Measurements from ENCODE around the gene RAB39B. TPM values are rescaled to one million over a fixed set of nuclear protein-coding genes. Genes with fewer than 3 reads are reported as not detected.

Gene RAB39B
- total RNA-seq, result under 1 TPM in 1 of 4 donors, not detected in 3; 0.13 TPM

- ATAC-seq, result no peak
- no peaks in the 10 kb centered on the region for H3K36me3 ChIP-seq
- peak in 1 of 2 donors; percentile 9 for DNase-seq
- H3K9me3 ChIP-seq, result no peaks in the 10 kb centered on the region
- H3K27ac ChIP-seq, result no peak within 1 kb of the TSS
- H3K27me3 ChIP-seq, result no peaks in the 10 kb centered on the region
- in situ Hi-C loops (cut with MboI; ENCODE audit: low sequenced_read_pairs in 4 of 4) (no loop called here), intact Hi-C loops (cut with DNase I; ENCODE audit: low total_unique reads) (no loop called here)
- H3K4me3 ChIP-seq, result peak within 1 kb of the TSS in 3 of 4 donors; percentile 2 to 36 (median 25)
- no peak for TF ChIP-seq POLR2A (IDR thresholded peaks at IDR 0.05)
- TF ChIP-seq CTCF (IDR thresholded peaks at IDR 0.05 in 4 of 5, conservative IDR thresholded peaks at IDR 0.05 in 1 of 5), result peak in 1 of 5 experiments; percentile 14
- no peaks in the 10 kb centered on the region for H3K4me1 ChIP-seq
Observed at GRCh38 chrX:155263854-155264628, at the start of gene RAB39B. TSS of gene RAB39B (minus strand) at chrX:155264491. CDS start at chrX:155264288, 203 bp downstream.

- ATAC-seq (no peak), DNase-seq (no peak)
- no peaks in the 10 kb centered on the region for H3K36me3 ChIP-seq
- H3K27ac ChIP-seq, result no peak overlapping the region
- in situ Hi-C loops (cut with MboI; ENCODE audit: low sequenced_read_pairs in 4 of 4) (no loop called here), intact Hi-C loops (cut with DNase I; ENCODE audit: low total_unique reads) (no loop called here)
- TF ChIP-seq POLR2A (IDR thresholded peaks at IDR 0.05) (no peak), CTCF (IDR thresholded peaks at IDR 0.05 in 4 of 5, conservative IDR thresholded peaks at IDR 0.05 in 1 of 5) (no peak)
- H3K4me3 ChIP-seq, result no peak overlapping the region
- no peaks in the 10 kb centered on the region for H3K9me3 ChIP-seq
- no peaks in the 10 kb centered on the region for H3K27me3 ChIP-seq
- no peaks in the 10 kb centered on the region for H3K4me1 ChIP-seq
Observed at GRCh38 chrX:155313766-155314165, 49.5 kb upstream of the RAB39B start.

- Histone ChIP-seq H3K27ac (no peak overlapping the region), H3K4me3 (no peak overlapping the region), H3K27me3 (no peaks in the 10 kb centered on the region), H3K36me3 (no peaks in the 10 kb centered on the region), H3K9me3 (no peaks in the 10 kb centered on the region), H3K4me1 (no peaks in the 10 kb centered on the region)
- in situ Hi-C loops (cut with MboI; ENCODE audit: low sequenced_read_pairs in 4 of 4), result no loop called here
- DNase-seq (no peak), ATAC-seq (no peak)
- intact Hi-C loops (cut with DNase I; ENCODE audit: low total_unique reads), result no loop called here
- TF ChIP-seq CTCF (IDR thresholded peaks at IDR 0.05 in 4 of 5, conservative IDR thresholded peaks at IDR 0.05 in 1 of 5) (no peak), POLR2A (IDR thresholded peaks at IDR 0.05) (no peak)
Observed at GRCh38 chrX:155293771-155294170, 29.5 kb upstream of the RAB39B start.

- intact Hi-C loops (cut with DNase I; ENCODE audit: low total_unique reads) (no loop called here), in situ Hi-C loops (cut with MboI; ENCODE audit: low sequenced_read_pairs in 4 of 4) (no loop called here)
- Histone ChIP-seq H3K27ac (no peak overlapping the region), H3K36me3 (peaks cover 0 to 7% of the 10 kb centered on the region in 2 donors), H3K9me3 (no peaks in the 10 kb centered on the region), H3K27me3 (no peaks in the 10 kb centered on the region), H3K4me1 (no peaks in the 10 kb centered on the region), H3K4me3 (no peak overlapping the region)
- DNase-seq, result no peak
- no peak for ATAC-seq
- TF ChIP-seq CTCF (IDR thresholded peaks at IDR 0.05 in 4 of 5, conservative IDR thresholded peaks at IDR 0.05 in 1 of 5) (no peak), POLR2A (IDR thresholded peaks at IDR 0.05) (no peak)
Observed at GRCh38 chrX:155279873-155280272, 15.6 kb upstream of the RAB39B start.

All from gastrocnemius medialis (tissue), 4 donors.